ENCODE measurements around the gene BEST3. TPM values are rescaled to one million over a fixed set of nuclear protein-coding genes. Genes with fewer than 3 reads are reported as not detected.

The BEST3 gene
- total RNA-seq, 3 donors from 2014 or later: 0.66 TPM; not detected in 2

Other genes with a start within 250 kb of the BEST3 start
- 100 to 1,000 TPM in 1 of 3 donors, 10 to 100 TPM in 2; 54.9 to 125 (median 72.4) TPM for gene FRS2, start 228.9 kb downstream of the BEST3 start, total RNA-seq
- gene CCT2, start 113.8 kb downstream of the BEST3 start, total RNA-seq: 100 to 1,000 TPM in 2 of 3 donors, 10 to 100 TPM in 1; 80.2 to 126 (median 123) TPM
- gene LRRC10, start 88.4 kb downstream of the BEST3 start, total RNA-seq: not detected
- 10 to 100 TPM; 12.5 to 45.5 (median 21.6) TPM for gene RAB3IP, start 39.6 kb upstream of the BEST3 start, total RNA-seq
- 1 to 10 TPM in 1 of 3 donors, not detected in 2; 1.3 TPM for gene MYRFL, start 125.9 kb upstream of the BEST3 start, total RNA-seq